Thymus (tissue), 11 donors: ENCODE results near the gene PAPPA2. TPM values are rescaled to one million over a fixed set of nuclear protein-coding genes. Genes with fewer than 3 reads are reported as not detected.

Source experiments
- DNase-seq, 9 donors: peaks; one replicate each; pipeline ENCODE4 v3.0.0-alpha.2; 2013; ENCODE audit warnings: low spot score in 9 of 9, low read depth in 6 of 9, missing footprints in 1 of 9
- H3K27ac ChIP-seq, 2 donors: one replicate each; pipeline ENCODE4 v1.5.1; 2013; ENCODE audit warnings: control low read depth in 1 of 2, low read depth in 1 of 2, low read length in 1 of 2, mild to moderate bottlenecking in 1 of 2, moderate library complexity in 1 of 2
- H3K27me3 ChIP-seq, 2 donors: one replicate each; pipeline ENCODE4 v1.5.1; 2013; ENCODE audit warnings: low read length in 1 of 2; ENCODE audit not compliant: control insufficient read depth in 2 of 2, insufficient read depth in 1 of 2
- H3K36me3 ChIP-seq, 2 donors: one replicate each; pipeline ENCODE4 v1.5.1; 2013; ENCODE audit warnings: low read length in 1 of 2, mild to moderate bottlenecking in 1 of 2, moderate library complexity in 1 of 2; ENCODE audit not compliant: control insufficient read depth in 2 of 2, insufficient read depth in 2 of 2
- H3K4me1 ChIP-seq, 2 donors: one replicate each; pipeline ENCODE4 v1.5.1; 2013; ENCODE audit warnings: low read length in 2 of 2; ENCODE audit not compliant: control insufficient read depth in 2 of 2, insufficient read depth in 2 of 2
- H3K4me3 ChIP-seq, 2 donors: one replicate each; pipeline ENCODE4 v1.5.1; 2013; ENCODE audit warnings: low read length in 2 of 2, control low read depth in 1 of 2, mild to moderate bottlenecking in 1 of 2
- H3K9me3 ChIP-seq, 2 donors: one replicate each; pipeline ENCODE4 v1.5.1; 2013; ENCODE audit warnings: low read length in 1 of 2, mild to moderate bottlenecking in 1 of 2; ENCODE audit not compliant: control insufficient read depth in 2 of 2, insufficient read depth in 1 of 2
- WGBS: extraction: QIAGEN DNeasy Blood & Tissue Kit; methylation state at CpG from one replicate; pipeline ENCODE4 v1.1.7; 2013; 5-methylcytosine and 5-hydroxymethylcytosine counted together
- polyA plus RNA-seq: library from polyadenylated mRNA; stranded (reverse); fragments of 200-250 nt; gene quantifications from one replicate; pipeline ENCODE4 v1.2.3, GENCODE V29; 2013
- total RNA-seq: library from RNA; stranded (reverse); fragments of 120-200 nt; gene quantifications from one replicate; pipeline ENCODE4 v1.2.4, GENCODE V29; 2013
- donor health status: healthy.

PAPPA2 gene
- total and polyA plus RNA-seq, 2 donors = 0.02 to 0.28 TPM

GRCh38 chr1:176880955-176881595 lies 418.1 kb downstream of the PAPPA2 start:
- peak in 6 of 9 donors; percentile 4 to 46 (median 21) for DNase-seq
- Histone ChIP-seq H3K4me1 (no peaks in the 10 kb centered on the region), H3K36me3 (no peaks in the 10 kb centered on the region), H3K27me3 (no peaks in the 10 kb centered on the region), H3K4me3 (no peak overlapping the region), H3K9me3 (no peaks in the 10 kb centered on the region), H3K27ac (no peak overlapping the region)
- 20% methylated on average over 9 of the region's 9 CpGs for WGBS

- H3K27ac ChIP-seq = no peak overlapping the region
- 73% methylated on average over 4 of the region's 4 CpGs for WGBS
- H3K36me3 ChIP-seq = no peaks in the 10 kb centered on the region
- H3K27me3 ChIP-seq = no peaks in the 10 kb centered on the region
- H3K4me3 ChIP-seq = no peak overlapping the region
- no peaks in the 10 kb centered on the region for H3K9me3 ChIP-seq
- no peak for DNase-seq
- H3K4me1 ChIP-seq = no peaks in the 10 kb centered on the region
These were observed 421.3 kb downstream of the PAPPA2 start for GRCh38 chr1:176884286-176884685.

- 87% methylated on average over 1 of the region's 1 CpG for WGBS
- H3K36me3 ChIP-seq = no peaks in the 10 kb centered on the region
- H3K4me1 ChIP-seq = no peaks in the 10 kb centered on the region
- no peak overlapping the region for H3K27ac ChIP-seq
- H3K4me3 ChIP-seq = no peak overlapping the region
- H3K27me3 ChIP-seq = no peaks in the 10 kb centered on the region
- DNase-seq = no peak
- no peaks in the 10 kb centered on the region for H3K9me3 ChIP-seq
These were observed 421.9 kb downstream of the PAPPA2 start for GRCh38 chr1:176884911-176885310.

GRCh38 chr1:176885341-176885740 lies 422.4 kb downstream of the PAPPA2 start:
- Histone ChIP-seq H3K4me3 (no peak overlapping the region), H3K9me3 (no peaks in the 10 kb centered on the region), H3K36me3 (no peaks in the 10 kb centered on the region), H3K4me1 (no peaks in the 10 kb centered on the region), H3K27ac (no peak overlapping the region), H3K27me3 (no peaks in the 10 kb centered on the region)
- 85% methylated on average over 3 of the region's 3 CpGs for WGBS
- no peak for DNase-seq

- DNase-seq = no peak
- no peak overlapping the region for H3K4me3 ChIP-seq
- WGBS = 79% methylated on average over 2 of the region's 2 CpGs
- no peaks in the 10 kb centered on the region for H3K36me3 ChIP-seq
- H3K9me3 ChIP-seq = no peaks in the 10 kb centered on the region
- no peaks in the 10 kb centered on the region for H3K4me1 ChIP-seq
- H3K27ac ChIP-seq = no peak overlapping the region
- no peaks in the 10 kb centered on the region for H3K27me3 ChIP-seq
These were observed 422.8 kb downstream of the PAPPA2 start for GRCh38 chr1:176885751-176886150.

GRCh38 chr1:176888471-176889032 lies 425.6 kb downstream of the PAPPA2 start:
- H3K36me3 ChIP-seq = no peaks in the 10 kb centered on the region
- no peak for DNase-seq
- 91% methylated on average over 3 of the region's 3 CpGs for WGBS
- no peaks in the 10 kb centered on the region for H3K9me3 ChIP-seq
- H3K27ac ChIP-seq = no peak overlapping the region
- H3K4me3 ChIP-seq = no peak overlapping the region
- no peaks in the 10 kb centered on the region for H3K4me1 ChIP-seq
- no peaks in the 10 kb centered on the region for H3K27me3 ChIP-seq

- WGBS = 83% methylated on average over 7 of the region's 7 CpGs
- no peaks in the 10 kb centered on the region for H3K27me3 ChIP-seq
- H3K4me3 ChIP-seq = no peak overlapping the region
- no peak for DNase-seq
- H3K4me1 ChIP-seq = no peaks in the 10 kb centered on the region
- H3K9me3 ChIP-seq = no peaks in the 10 kb centered on the region
- no peaks in the 10 kb centered on the region for H3K36me3 ChIP-seq
- H3K27ac ChIP-seq = no peak overlapping the region
These were observed 430.8 kb downstream of the PAPPA2 start for GRCh38 chr1:176893625-176894352.

GRCh38 chr1:176894450-176894849 lies 431.5 kb downstream of the PAPPA2 start:
- Histone ChIP-seq H3K4me1 (no peaks in the 10 kb centered on the region), H3K9me3 (no peaks in the 10 kb centered on the region), H3K36me3 (no peaks in the 10 kb centered on the region), H3K27ac (no peak overlapping the region), H3K27me3 (no peaks in the 10 kb centered on the region), H3K4me3 (no peak overlapping the region)
- WGBS = 95% methylated on average over 8 of the region's 8 CpGs
- DNase-seq = no peak
